GM18861 (cell line): Measurements from ENCODE around the gene RPH3AL.

Experiments used
- ATAC-seq: cut with Tn5 transposase; IDR thresholded peaks from one replicate; pipeline ENCODE4 v1.9.1; 2021; ENCODE audit not compliant: unreplicated experiment

The RPH3AL gene

DNA sequence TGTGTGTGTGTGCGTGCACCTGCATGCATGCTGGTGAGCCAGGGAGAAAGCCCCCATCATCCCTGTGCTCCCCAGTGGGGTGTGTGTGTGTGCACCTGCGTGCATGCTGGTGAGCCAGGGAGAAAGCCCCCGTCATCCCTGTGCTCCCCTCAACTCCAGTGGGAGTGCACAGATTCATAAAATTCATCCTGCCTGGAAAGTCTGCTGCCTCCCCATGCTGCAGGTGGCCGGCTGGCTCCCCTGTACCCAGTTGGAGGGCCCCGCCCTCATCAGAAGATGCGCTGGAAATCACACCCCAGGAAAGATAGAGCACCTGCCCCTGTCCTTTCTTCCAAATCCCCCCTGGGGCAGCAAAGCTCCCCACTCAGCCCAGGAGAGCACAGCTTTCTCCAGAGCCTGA is 86.4 kb downstream of the RPH3AL start:
- no peak for ATAC-seq

DNA sequence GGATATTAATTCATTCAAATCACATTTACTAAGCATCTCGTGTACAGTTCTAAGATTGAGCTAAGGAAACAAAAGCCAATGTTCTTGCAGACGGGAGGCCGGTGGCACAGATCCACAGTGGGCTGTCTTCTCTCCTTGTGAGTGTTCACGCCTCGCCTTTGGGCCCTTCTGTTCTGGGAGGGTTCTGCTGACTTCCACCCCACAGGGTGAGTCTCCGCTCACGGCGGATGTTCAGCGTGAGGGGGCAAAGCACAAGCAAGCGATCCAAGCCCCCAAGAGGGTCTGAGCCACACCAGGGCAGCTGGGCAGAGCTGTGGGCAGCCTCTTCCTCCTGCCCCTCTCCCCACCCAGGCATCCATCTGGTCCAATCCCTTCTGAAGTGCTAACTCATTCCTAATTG is 86.9 kb downstream of the RPH3AL start:
- ATAC-seq: no peak

GRCh38 chr17:263773-264172 is 88.8 kb downstream of the RPH3AL start:
- no peak for ATAC-seq

DNA sequence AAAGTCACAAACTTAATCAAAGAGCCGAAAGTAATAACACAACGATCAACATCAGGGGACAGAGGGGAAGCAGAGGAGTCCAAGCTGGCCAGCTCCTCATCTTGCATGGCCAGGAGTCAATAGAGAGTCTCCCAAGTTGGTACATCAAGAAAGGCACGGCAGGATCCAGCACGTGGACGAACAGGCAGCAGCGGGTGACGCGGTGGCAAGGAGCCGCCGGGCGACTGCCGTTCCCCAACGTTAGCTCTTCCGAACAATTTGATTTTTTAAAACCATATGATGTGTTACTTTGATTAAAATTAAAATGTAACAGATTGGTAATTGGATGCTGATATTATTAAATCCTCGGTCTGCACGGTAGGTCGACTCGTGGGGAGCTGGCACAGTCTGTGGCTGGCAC is 89.3 kb downstream of the RPH3AL start:
- no peak for ATAC-seq

DNA sequence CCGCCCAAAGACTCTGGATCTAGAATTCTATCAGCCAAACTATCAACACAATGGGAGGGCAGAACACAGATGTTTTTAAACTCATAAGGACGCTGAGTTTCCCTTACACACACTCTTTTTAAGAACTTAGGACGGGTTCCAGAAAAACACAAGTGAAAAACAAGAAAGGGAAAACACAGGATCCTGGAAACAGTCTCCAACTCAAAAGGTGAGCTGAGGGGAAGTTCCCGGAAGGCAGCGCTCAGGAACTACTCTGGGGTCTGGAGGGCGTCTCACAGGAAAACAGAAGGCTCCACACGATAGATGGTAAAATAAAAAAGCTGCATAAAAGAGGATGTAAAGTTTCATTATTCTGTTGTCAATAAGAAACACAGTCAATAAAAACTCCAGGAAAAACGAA is 91.0 kb downstream of the RPH3AL start:
- no peak for ATAC-seq

DNA sequence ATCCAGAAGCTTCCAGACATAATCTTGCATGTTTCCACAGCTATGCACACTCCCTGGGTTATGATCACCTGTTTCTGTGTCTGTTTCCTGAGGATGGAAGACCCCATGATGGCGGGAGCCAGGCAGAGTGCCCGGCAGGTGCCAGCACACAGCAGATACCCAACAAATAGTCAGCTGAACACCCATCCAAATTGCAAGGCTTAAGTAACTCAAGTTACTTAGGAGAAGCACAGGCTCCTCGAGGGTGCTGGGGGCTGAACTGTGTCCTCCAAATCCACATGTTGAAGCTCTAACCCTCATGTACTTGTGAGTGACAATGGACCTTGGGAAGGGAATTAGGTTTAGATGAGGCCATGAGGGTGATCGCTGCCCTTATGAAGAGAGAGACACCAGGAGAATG is 91.7 kb downstream of the RPH3AL start:
- ATAC-seq: no peak

- no peak for ATAC-seq
These were observed 92.4 kb downstream of the RPH3AL start for GRCh38 chr17:260031-260791.

DNA sequence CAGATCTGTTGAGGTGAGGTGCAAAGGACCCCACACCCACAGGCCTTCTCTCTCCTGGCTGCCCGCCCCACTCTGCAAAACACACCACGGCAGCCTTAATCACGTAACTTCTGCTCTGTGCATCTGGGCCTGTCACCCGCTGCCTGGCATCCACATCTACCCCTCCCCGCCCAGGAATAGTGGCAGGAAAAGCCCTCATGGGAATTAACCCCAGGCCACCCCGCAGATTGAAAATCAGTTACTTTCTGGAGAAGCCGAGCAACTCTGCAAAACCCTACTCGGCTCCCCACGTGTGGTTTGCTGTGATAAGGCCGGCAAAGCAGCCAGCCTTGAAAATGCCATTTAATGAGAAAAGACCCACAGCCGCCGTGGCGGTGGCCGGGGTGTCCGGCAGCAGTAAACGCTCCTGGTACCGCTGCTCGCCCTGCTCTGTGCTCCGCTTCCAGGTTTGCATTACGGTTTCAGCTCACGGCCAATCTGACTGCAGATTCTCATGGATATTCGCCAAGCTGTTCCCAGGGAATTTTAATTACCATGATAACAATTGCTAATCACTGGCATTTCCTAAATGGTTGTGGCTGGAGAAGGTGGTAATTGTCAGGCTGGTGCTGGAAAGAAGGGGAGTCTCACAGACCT is 93.1 kb downstream of the RPH3AL start:
- no peak for ATAC-seq

DNA sequence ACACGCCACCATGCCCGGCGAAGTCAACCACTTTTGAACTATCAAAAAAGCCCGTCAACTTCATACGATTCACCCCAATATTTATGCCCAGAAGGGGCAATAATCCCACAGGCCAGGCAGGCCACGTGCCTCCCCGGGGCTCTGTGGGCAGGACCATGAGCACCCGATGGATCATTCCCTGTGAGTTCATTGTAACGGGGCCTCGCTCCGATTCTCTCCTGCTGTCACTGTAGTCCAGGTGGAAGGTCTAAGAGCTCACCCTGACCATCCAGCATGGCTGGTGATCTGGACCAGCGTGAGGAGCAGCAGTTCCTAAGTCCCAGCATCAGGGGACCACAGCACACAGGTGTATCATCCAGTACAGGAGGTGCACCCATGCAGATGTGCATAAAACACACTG is 93.7 kb downstream of the RPH3AL start:
- no peak for ATAC-seq

- ATAC-seq: no peak
These were observed 94.4 kb downstream of the RPH3AL start for GRCh38 chr17:258045-258734.

GRCh38 chr17:253091-253846 is 99.3 kb downstream of the RPH3AL start:
- no peak for ATAC-seq

DNA sequence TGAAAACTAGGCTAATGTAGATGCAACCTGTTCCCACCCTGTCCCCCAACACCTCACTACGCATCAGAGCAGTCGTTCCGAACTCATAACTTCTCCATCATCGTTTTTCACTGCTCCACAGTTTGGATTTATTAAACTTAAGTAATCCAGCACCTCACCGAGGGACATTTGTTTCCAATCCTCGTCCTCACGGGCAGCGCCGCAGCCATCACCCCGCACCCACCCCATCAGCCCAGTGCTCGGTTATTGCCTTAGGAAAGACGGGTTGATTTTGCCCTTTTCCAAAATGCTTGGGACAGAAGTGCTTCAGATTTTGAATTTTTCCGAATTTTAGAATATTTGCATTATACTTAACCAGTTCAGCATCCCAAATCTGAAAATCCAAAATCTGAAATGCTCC is 100.2 kb downstream of the RPH3AL start:
- ATAC-seq: no peak

GRCh38 chr17:251531-251930 is 101.1 kb downstream of the RPH3AL start:
- no peak for ATAC-seq

DNA sequence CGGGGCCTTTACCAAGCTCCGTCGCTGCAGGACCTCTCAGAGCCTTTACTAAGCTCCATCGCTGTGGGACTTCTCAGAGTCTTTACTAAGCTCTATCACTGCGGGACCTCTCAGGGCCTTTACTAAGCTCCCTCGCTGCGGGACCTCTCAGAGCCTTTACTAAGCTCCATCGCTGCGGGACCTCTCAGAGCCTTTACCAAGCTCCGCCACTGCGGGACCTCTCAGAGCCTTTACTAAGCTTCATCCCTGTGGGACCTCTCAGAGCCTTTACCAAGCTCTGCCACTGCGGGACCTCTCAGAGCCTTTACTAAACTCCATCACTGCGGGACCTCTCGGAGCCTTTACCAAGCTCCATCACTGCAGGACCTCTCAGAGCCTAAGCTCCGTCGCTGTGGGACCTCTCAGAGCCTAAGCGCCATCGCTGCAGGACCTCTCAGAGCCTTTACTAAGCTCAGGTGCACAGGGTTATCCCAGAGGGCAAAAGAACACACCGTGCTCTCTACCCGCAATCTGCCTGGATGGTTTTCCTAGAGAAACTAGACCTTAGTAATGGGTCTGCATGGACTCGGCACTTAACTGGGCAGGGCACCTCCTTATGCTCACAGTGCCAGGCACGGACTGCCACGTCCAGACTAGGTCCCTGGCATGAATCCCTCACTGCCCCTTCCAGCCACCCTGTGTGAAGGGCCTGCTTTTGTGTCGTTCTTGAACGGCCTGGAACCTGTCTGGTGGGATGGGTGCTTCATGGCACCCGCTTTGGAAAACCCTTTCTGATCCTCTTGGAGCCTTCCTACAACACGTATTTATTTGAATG is 101.9 kb downstream of the RPH3AL start:
- no peak for ATAC-seq

- ATAC-seq: no peak
These were observed 103.2 kb downstream of the RPH3AL start for GRCh38 chr17:249236-249993.

DNA sequence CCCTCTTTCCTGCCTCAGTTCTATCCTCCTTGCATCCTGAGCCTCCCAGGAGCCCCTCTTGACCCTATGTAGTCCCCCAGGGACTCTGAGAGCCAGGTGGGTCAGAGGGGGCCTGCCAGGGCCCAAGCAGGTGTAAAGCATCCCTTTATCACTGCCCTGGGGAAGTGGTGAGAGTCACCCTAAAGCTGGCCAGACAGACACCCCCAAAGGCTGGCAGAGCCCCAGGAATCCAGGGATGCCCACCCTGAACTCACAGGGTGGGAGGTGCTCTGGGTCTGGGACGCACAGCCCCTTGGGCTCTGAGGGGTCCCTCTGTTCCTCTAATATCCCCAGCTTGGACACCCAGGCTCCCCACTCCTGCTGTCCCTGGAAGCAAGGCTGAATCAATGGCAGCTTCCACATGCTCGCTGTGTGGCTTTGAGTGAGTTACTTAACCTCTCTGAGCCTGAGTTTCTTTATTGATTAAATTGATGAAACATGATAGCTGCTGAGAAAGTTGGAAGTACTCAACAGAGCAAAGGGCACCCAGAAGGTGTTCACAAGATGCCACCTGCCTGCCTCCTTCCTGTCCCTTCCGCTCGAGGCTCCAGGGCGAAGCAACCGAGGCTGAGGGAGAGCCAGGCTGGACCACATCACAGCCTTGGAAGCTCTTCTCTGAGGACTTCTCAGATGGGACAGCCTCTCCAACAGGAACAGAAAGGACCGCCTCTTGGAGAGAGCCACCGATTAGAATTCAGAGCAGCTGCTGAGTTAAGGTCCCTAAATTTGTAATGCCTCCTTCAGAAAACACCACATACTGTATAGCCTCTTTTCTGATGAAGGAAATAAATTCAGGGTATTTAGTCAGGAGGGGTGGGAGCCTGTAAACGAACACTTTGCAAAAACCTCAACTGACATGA is 104.0 kb downstream of the RPH3AL start:
- ATAC-seq: no peak

DNA sequence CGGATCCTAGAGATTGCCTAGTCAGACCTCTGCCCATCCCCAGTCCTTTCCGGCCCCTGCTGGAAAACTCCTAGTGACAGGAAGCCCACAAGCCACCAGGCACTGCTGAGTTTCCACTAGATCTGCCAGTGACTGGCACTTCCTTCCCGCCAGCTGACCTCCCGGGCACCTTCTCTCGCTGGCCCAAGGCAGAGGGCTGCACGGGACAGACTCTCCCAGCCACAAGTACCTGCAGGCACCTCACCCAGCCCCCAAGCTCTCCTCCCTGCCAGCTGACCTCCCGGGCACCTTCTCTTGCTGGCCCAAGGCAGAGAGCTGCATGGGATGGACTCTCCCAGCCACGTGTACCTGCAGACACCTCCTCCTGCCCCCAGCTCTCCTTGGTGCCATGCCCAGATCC is 104.8 kb downstream of the RPH3AL start:
- no peak for ATAC-seq

DNA sequence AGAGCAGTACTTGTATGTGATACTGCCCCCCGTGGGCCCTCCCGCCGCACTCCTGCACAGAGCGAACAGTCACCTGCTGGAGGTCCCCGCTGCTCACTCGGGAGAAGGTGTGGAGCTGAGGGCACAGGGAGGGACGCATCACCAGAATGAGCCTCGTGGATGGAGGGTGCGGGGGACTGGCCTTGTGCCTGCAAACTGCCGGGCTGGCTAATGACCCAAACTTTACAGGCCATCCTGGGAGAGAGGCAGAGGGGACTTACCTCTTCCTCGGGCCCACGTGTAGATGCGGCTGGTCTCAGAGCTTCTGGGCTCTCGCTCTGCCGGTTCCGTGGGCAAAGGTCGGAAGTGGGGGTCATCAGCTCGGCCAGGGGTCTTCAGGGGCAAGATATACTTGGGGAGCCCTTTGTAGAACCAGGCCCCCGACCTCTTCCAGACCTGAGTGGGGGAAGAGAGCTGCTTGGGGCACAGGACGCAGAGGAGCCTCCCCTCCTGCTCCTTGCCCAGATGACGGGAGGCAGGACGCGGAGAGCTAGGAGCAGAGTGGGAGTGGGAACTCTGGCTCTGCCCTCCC is 105.7 kb downstream of the RPH3AL start:
- no peak for ATAC-seq

GRCh38 chr17:246226-246625 is 106.4 kb downstream of the RPH3AL start:
- no peak for ATAC-seq
